K562 (cell line): ENCODE results near the gene KRT85. TPM values are rescaled to one million over a fixed set of nuclear protein-coding genes. Genes with fewer than 3 reads are reported as not detected.

ENCODE experiments used
- ATAC-seq: fragments of 200-7000 bp; cut with Tn5 transposase; 3 replicates; pipeline ENCODE4 v1.9.1; 2020; ENCODE audit warnings: moderate library complexity
- BruUV-seq: library from RNA; stranded (reverse); fragments of 400-500 nt; replicated peaks from 2 replicates; lab custom pipeline; 2021; lab: Mats Ljungman, UMichigan
- CTCF ChIA-PET: fragments of 300-600 bp; formaldehyde crosslinking; extraction: SDS; loops from one replicate; lab custom pipeline; 2021; ENCODE audit warnings: low intra/inter-chr PET ratio; lab: Yijun Ruan, JAX
- POLR2A ChIA-PET: fragments of 300-600, 350-650 bp; sonication (Branson Sonifier 250); formaldehyde crosslinking; extraction: SDS; loops from one replicate; lab custom pipeline; 2021; ENCODE audit warnings: antibody characterized with exemption, inconsistent platforms; lab: Yijun Ruan, JAX
- DNase-seq, 4 experiments: peaks; one replicate each; pipeline versions ENCODE4 v3.0.0 to v3.0.0-alpha.2; 2011 to 2018; ENCODE audit warnings: low spot score in 3 of 4, mixed read lengths in 3 of 4; ENCODE audit errors: extremely low read depth in 1 of 4
- FAIRE-seq: peaks from 2 replicates; lab custom pipeline; 2011; peaks lifted over from hg19 to GRCh38; lab: Jason Lieb, UNC
- H2AFZ ChIP-seq: 2 replicates; pipeline ENCODE4 v1.6.0; 2011; ENCODE audit warnings: low read depth, low read length, control low read depth, inconsistent platforms
- H3K27ac ChIP-seq: fragments of 200-600 bp; 3 replicates; pipeline ENCODE4 v1.8.0; 2011; ENCODE audit warnings: low read depth, mild to moderate bottlenecking, control low read depth, inconsistent platforms, low read length, moderate library complexity, mixed read lengths; ENCODE audit errors: extremely low read depth
- H3K27me3 ChIP-seq, 2 experiments: fragments of 300-600 bp in 1 of 2; 2 replicates in 1 of 2; 3 replicates in 1 of 2; pipeline versions ENCODE4 v1.6.0 to v1.8.0; 2011; ENCODE audit warnings: inconsistent platforms in 2 of 2, low read length in 2 of 2, mild to moderate bottlenecking in 1 of 2, mixed read lengths in 1 of 2, moderate library complexity in 1 of 2; ENCODE audit not compliant: control insufficient read depth in 2 of 2, insufficient read depth in 2 of 2
- H3K36me3 ChIP-seq: fragments of 300-600 bp; 3 replicates; pipeline ENCODE4 v1.8.0; 2011; ENCODE audit warnings: mild to moderate bottlenecking, low read length, inconsistent platforms; ENCODE audit not compliant: control insufficient read depth, insufficient read depth
- H3K4me1 ChIP-seq, 2 experiments: fragments of 200-600 bp in 1 of 2; replicated peaks in 1 of 2; 2 replicates in 1 of 2; 3 replicates in 1 of 2; pipeline versions ENCODE4 v1.5.1 to v1.8.0; 2011; ENCODE audit warnings: inconsistent platforms in 2 of 2, low read length in 2 of 2, mild to moderate bottlenecking in 1 of 2, mixed read lengths in 1 of 2, moderate library complexity in 1 of 2; ENCODE audit not compliant: control insufficient read depth in 2 of 2, insufficient read depth in 2 of 2
- H3K4me2 ChIP-seq: 2 replicates; pipeline ENCODE4 v1.6.1; 2011; ENCODE audit warnings: low read length, control low read depth, inconsistent platforms, mixed read lengths; ENCODE audit not compliant: insufficient read depth
- H3K4me3 ChIP-seq: fragments of 200-600 bp; sonication (generic), shearing (Covaris generic); 2 replicates; pipeline ENCODE4 v1.5.1; 2016; ENCODE audit warnings: control low read depth, inconsistent platforms
- H3K79me2 ChIP-seq: fragments of 200-600 bp; 3 replicates; pipeline ENCODE4 v1.8.0; 2011; ENCODE audit warnings: low read length, inconsistent platforms; ENCODE audit not compliant: control insufficient read depth, insufficient read depth
- H3K9ac ChIP-seq, 2 experiments: 2 replicates each; pipeline versions ENCODE4 v1.6.0 to v1.6.1; 2011; ENCODE audit warnings: low read depth in 2 of 2, low read length in 2 of 2, control low read depth in 1 of 2, inconsistent platforms in 1 of 2, mild to moderate bottlenecking in 1 of 2, mixed read lengths in 1 of 2; ENCODE audit not compliant: insufficient read depth in 1 of 2
- H3K9me1 ChIP-seq: one replicate; pipeline ENCODE4 v1.6.0; 2011; ENCODE audit warnings: inconsistent platforms, mild to moderate bottlenecking, low read length, moderate library complexity; ENCODE audit not compliant: control insufficient read depth, insufficient read depth
- H3K9me3 ChIP-seq: replicated peaks from 2 replicates; pipeline ENCODE4 v1.5.1; 2011; ENCODE audit warnings: low read depth, low read length, inconsistent platforms; ENCODE audit not compliant: control insufficient read depth, insufficient read depth
- H4K20me1 ChIP-seq: replicated peaks from 2 replicates; pipeline ENCODE4 v1.6.1; 2011; ENCODE audit warnings: low read length, inconsistent platforms, mixed read lengths; ENCODE audit not compliant: control insufficient read depth, insufficient read depth
- GTF2A2 ChIP-seq: IDR thresholded peaks from 2 replicates; pipeline ENCODE4 v1.6.1; 2016; ENCODE audit warnings: mild to moderate bottlenecking, missing genetic modification characterization, missing compliant biosample characterization
- KDM2B ChIP-seq: fragments of 250-450 bp; sonication (Bioruptor Pico); IDR thresholded peaks from 2 replicates; pipeline ENCODE4 v1.8.0; 2021; ENCODE audit warnings: mild to moderate bottlenecking, moderate library complexity
- RBM34 ChIP-seq: fragments of 200-400 bp; formaldehyde crosslinking; IDR thresholded peaks from 2 replicates; pipeline ENCODE4 v1.6.1; 2018; ENCODE audit warnings: low read length, borderline replicate concordance; ENCODE audit not compliant: insufficient read depth
- TCF7L2 ChIP-seq: fragments of 150-350 bp; IDR thresholded peaks from 2 replicates; pipeline ENCODE4 v1.6.1; 2016; ENCODE audit warnings: low read depth, mild to moderate bottlenecking, low read length, moderate library complexity
- YY1 ChIP-seq, 3 experiments: IDR thresholded peaks; 2 replicates each; pipeline ENCODE4 v1.6.1; 2011; ENCODE audit warnings: low read length in 2 of 3, mild to moderate bottlenecking in 2 of 3, moderate library complexity in 2 of 3, borderline replicate concordance in 1 of 3, control low read depth in 1 of 3, low read depth in 1 of 3; ENCODE audit not compliant: insufficient read depth in 3 of 3, insufficient replicate concordance in 2 of 3, control insufficient read depth in 1 of 3, insufficient read length in 1 of 3; ENCODE audit errors: extremely low read depth in 1 of 3
- ZC3H4 ChIP-seq: sonication (generic); formaldehyde crosslinking; IDR thresholded peaks from 2 replicates; pipeline ENCODE4 v1.9.0; 2021; ENCODE audit warnings: missing genetic modification reagents, borderline replicate concordance
- ZNF24 ChIP-seq: fragments of 450-650 bp; IDR thresholded peaks from 2 replicates; pipeline ENCODE4 v1.6.1; 2016
- WGBS: fragments of 100-300 bp; shearing (Covaris generic); methylation state at CpG from one replicate; pipeline ENCODE4 v1.1.6; 2016; ENCODE audit warnings: low coverage, mixed read lengths; ENCODE audit not compliant: insufficient coverage; ENCODE audit errors: missing lambda C conversion rate; 5-methylcytosine and 5-hydroxymethylcytosine counted together
- in situ Hi-C: fragments of 300-500 bp; cut with MboI; formaldehyde crosslinking; loops from 4 replicates; pipeline ENCODE4 v1.15.0; 2018; ENCODE audit warnings: inconsistent platforms, mixed read lengths
- intact Hi-C: fragments of 100-400 bp; cut with micrococcal nuclease; formaldehyde crosslinking; loops from 2 replicates; pipeline ENCODE4 v1.14.2; 2022
- polyA plus RNA-seq, 8 experiments: library from polyadenylated mRNA; depleted of rRNA in 4 of 8; stranded (reverse) in 5 of 8; unstranded in 3 of 8; fragments of >200 nt; fragmentation: Nextera tagmentation in 2 of 8; fragmentation: Illumina TruSeq in 1 of 8; extraction: Ambion mirVana in 2 of 8; extraction: Trizol in 1 of 8; gene quantifications; 2 replicates each; pipeline versions ENCODE4 v1.2.1 to v1.2.3, GENCODE V29; 2011 to 2014; ENCODE audit warnings: inconsistent platforms in 1 of 8, missing spikeins in 1 of 8
- total RNA-seq, 7 experiments: library from RNA; depleted of rRNA in 6 of 7; stranded (reverse); fragments of >200 nt in 6 of 7; fragmentation: Illumina TruSeq in 2 of 7; extraction: Trizol in 2 of 7; gene quantifications; 2 replicates each; pipeline versions ENCODE4 v1.2.1 to v1.2.3, GENCODE V29; 2011 to 2021; ENCODE audit warnings: low replicate concordance in 1 of 7
- TF ChIP-seq, protein P1 (sequence below): sonication (generic); formaldehyde crosslinking; IDR thresholded peaks from 2 replicates; pipeline ENCODE4 v1.8.0; 2023; ENCODE audit warnings: mild to moderate bottlenecking, missing genetic modification reagents
- TF ChIP-seq, protein P2 (sequence below): fragments of 450-650 bp; IDR thresholded peaks from 2 replicates; pipeline ENCODE4 v1.6.1; 2017; ENCODE audit warnings: antibody characterized with exemption
- TF ChIP-seq, protein P3 (sequence below), 2 experiments: fragments of 450-650 bp in 1 of 2; sonication (generic) in 1 of 2; formaldehyde crosslinking; conservative IDR thresholded peaks; 2 replicates each; pipeline versions ENCODE4 v1.4.0 to v1.8.1; 2020 to 2022; ENCODE audit warnings: mild to moderate bottlenecking in 1 of 2, missing genetic modification reagents in 1 of 2
- TF ChIP-seq, protein P4 (sequence below): fragments of 250-450 bp; sonication (Bioruptor Pico); IDR thresholded peaks from 2 replicates; pipeline ENCODE4 v1.8.0; 2021; ENCODE audit warnings: borderline replicate concordance, mild to moderate bottlenecking, moderate library complexity; ENCODE audit not compliant: poor library complexity, severe bottlenecking

The KRT85 gene
- total and polyA plus RNA-seq, 9 of the 15 experiments (the other 6 are each of a cell fraction or from before 2014, with no cell fraction given): not detected

DNA sequence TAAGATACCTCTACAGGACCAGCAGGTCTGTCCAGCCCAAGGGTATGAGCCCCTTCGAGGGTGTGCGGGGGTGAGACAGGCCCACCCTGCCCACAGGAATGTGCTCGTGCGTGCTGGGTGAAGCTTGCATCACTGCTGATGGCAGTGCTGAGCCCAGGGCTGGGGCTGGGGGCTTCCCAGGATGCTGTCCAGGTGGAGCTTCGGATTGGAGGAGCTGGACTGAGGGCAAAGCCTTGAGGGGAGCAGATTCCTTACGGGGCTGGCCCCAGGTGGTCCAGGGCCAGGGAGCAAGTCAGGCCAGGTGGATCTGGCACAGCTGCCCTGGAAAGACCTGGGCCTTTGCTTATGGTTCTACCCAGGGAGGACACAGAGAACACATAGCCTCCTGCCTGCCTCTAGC lies 2.5 kb upstream of the KRT85 start (continued):
- TF ChIP-seq, protein P1, sequence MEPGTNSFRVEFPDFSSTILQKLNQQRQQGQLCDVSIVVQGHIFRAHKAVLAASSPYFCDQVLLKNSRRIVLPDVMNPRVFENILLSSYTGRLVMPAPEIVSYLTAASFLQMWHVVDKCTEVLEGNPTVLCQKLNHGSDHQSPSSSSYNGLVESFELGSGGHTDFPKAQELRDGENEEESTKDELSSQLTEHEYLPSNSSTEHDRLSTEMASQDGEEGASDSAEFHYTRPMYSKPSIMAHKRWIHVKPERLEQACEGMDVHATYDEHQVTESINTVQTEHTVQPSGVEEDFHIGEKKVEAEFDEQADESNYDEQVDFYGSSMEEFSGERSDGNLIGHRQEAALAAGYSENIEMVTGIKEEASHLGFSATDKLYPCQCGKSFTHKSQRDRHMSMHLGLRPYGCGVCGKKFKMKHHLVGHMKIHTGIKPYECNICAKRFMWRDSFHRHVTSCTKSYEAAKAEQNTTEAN: no peak
- no peak for TF ChIP-seq ZNF24
- no peak for TF ChIP-seq GTF2A2 (tag)
- no peak for TF ChIP-seq KDM2B
- TF ChIP-seq TCF7L2: no peak
- TF ChIP-seq YY1 (IDR thresholded peaks at IDR 0.05; ENCODE audit: borderline replicate concordance in 1 of 3, control insufficient read depth in 1 of 3, extremely low read depth in 1 of 3, insufficient read depth in 3 of 3, insufficient read length in 1 of 3, insufficient replicate concordance in 2 of 3, low read depth in 1 of 3, low read length in 2 of 3): no peak

DNA sequence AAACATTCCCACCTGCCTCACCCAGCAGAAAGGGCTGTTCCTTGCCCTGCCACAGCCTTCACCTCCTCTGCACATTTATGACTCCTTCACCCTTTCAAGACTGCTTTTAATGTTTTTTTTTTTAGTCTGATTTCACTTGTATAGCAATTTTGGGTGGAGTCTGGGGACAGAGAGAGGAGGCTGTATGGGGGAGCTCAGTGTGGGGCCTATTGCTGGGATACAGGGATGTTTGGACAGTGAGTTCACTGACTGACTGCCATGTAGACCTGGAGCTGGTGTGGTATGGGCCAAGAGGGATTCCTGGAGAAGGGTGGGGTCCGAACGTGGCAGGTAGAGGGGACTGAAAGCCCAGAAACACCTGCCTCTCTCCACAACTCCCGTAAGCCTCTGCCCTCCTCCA lies 1.9 kb upstream of the KRT85 start:
- no peak for DNase-seq
- H3K9ac ChIP-seq: no peak overlapping the region
- H3K4me3 ChIP-seq: no peak overlapping the region
- H3K9me1 ChIP-seq: no peaks in the 10 kb centered on the region
- H3K79me2 ChIP-seq: no peaks in the 10 kb centered on the region
- peaks cover 23 to 37% of the 10 kb centered on the region in 2 experiments; a peak in 4 of 5 replicates for H3K27me3 ChIP-seq
- no peak overlapping the region for H3K4me2 ChIP-seq
- no TSS peak for BruUV-seq
- H3K27ac ChIP-seq: no peak overlapping the region
- H4K20me1 ChIP-seq: 0 out of 2 replicates have a peak, but pooled peaks cover 2% of the 10 kb centered on the region
- intact Hi-C loops (loop anchor here (10.0 kb wide), 1 partner anchor 214 kb away; no protein-coding TSS in a partner anchor), in situ Hi-C loops (no loop called here)
- POLR2A ChIA-PET: interaction anchor here (0.6 kb wide), 1 partner anchor 31 kb away, joined by 3 read pairs; no protein-coding TSS in a partner anchor
- TF ChIP-seq, protein P2, sequence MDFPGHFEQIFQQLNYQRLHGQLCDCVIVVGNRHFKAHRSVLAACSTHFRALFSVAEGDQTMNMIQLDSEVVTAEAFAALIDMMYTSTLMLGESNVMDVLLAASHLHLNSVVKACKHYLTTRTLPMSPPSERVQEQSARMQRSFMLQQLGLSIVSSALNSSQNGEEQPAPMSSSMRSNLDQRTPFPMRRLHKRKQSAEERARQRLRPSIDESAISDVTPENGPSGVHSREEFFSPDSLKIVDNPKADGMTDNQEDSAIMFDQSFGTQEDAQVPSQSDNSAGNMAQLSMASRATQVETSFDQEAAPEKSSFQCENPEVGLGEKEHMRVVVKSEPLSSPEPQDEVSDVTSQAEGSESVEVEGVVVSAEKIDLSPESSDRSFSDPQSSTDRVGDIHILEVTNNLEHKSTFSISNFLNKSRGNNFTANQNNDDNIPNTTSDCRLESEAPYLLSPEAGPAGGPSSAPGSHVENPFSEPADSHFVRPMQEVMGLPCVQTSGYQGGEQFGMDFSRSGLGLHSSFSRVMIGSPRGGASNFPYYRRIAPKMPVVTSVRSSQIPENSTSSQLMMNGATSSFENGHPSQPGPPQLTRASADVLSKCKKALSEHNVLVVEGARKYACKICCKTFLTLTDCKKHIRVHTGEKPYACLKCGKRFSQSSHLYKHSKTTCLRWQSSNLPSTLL: no peak
- TF ChIP-seq, protein P3, sequence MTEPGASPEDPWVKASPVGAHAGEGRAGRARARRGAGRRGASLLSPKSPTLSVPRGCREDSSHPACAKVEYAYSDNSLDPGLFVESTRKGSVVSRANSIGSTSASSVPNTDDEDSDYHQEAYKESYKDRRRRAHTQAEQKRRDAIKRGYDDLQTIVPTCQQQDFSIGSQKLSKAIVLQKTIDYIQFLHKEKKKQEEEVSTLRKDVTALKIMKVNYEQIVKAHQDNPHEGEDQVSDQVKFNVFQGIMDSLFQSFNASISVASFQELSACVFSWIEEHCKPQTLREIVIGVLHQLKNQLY (CRISPR knock-in tag; conservative IDR thresholded peaks at IDR 0.05): no peak
- TF ChIP-seq ZC3H4 (CRISPR knock-in tag) (no peak), RBM34 (no peak)
- TF ChIP-seq, protein P4, sequence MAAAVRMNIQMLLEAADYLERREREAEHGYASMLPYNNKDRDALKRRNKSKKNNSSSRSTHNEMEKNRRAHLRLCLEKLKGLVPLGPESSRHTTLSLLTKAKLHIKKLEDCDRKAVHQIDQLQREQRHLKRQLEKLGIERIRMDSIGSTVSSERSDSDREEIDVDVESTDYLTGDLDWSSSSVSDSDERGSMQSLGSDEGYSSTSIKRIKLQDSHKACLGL (CRISPR knock-in tag): no peak
- no peak for FAIRE-seq
- CTCF ChIA-PET: no interaction called here
- 0% methylated on average over 3 of the region's 3 CpGs for WGBS
- no peak overlapping the region for H2AFZ ChIP-seq
- H3K9me3 ChIP-seq: no peaks in the 10 kb centered on the region
- no peaks in the 10 kb centered on the region for H3K36me3 ChIP-seq
- ATAC-seq: no peak
- H3K4me1 ChIP-seq: no peaks in the 10 kb centered on the region
